ENCODE measurements around the gene CD151.

- TF ChIP-seq, protein P1, sequence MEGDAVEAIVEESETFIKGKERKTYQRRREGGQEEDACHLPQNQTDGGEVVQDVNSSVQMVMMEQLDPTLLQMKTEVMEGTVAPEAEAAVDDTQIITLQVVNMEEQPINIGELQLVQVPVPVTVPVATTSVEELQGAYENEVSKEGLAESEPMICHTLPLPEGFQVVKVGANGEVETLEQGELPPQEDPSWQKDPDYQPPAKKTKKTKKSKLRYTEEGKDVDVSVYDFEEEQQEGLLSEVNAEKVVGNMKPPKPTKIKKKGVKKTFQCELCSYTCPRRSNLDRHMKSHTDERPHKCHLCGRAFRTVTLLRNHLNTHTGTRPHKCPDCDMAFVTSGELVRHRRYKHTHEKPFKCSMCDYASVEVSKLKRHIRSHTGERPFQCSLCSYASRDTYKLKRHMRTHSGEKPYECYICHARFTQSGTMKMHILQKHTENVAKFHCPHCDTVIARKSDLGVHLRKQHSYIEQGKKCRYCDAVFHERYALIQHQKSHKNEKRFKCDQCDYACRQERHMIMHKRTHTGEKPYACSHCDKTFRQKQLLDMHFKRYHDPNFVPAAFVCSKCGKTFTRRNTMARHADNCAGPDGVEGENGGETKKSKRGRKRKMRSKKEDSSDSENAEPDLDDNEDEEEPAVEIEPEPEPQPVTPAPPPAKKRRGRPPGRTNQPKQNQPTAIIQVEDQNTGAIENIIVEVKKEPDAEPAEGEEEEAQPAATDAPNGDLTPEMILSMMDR (IDR thresholded peaks at IDR 0.05; ENCODE audit: low read length): no peak
- no peak for TF ChIP-seq EZH2 (IDR thresholded peaks at IDR 0.05; ENCODE audit: borderline replicate concordance, low read length)
Observed at GRCh38 chr11:813072-813455, 19.7 kb upstream of the CD151 start.
